Smooth muscle cell (in vitro differentiated cells): ENCODE measurements around the gene SMIM35. TPM values are rescaled to one million over a fixed set of nuclear protein-coding genes. Genes with fewer than 3 reads are reported as not detected.

ENCODE experiments used
- DNase-seq: peaks from one replicate; lab custom pipeline; 2025; ENCODE audit not compliant: unreplicated experiment; lab: John Stamatoyannopoulos, UW
- H2AFZ ChIP-seq: fragments of 200-600 bp; sonication (generic); 2 replicates; pipeline ENCODE4 v1.6.0; 2016; ENCODE audit warnings: antibody characterized with exemption, low read depth, mild to moderate bottlenecking
- H3F3A ChIP-seq: fragments of 200-600 bp; sonication (generic); 2 replicates; pipeline ENCODE4 v1.6.0; 2017; ENCODE audit warnings: antibody characterized with exemption, low read depth
- H3K27ac ChIP-seq: fragments of 200-600 bp; sonication (generic); 2 replicates; pipeline ENCODE4 v1.5.1; 2016; ENCODE audit warnings: low read depth, mild to moderate bottlenecking
- H3K27me3 ChIP-seq: fragments of 200-600 bp; sonication (generic); 2 replicates; pipeline ENCODE4 v1.6.1; 2016; ENCODE audit warnings: low read depth, mild to moderate bottlenecking
- H3K36me3 ChIP-seq: fragments of 200-600 bp; sonication (generic); 2 replicates; pipeline ENCODE4 v1.5.1; 2016; ENCODE audit warnings: low read depth
- H3K4me1 ChIP-seq: fragments of 200-600 bp; sonication (generic); 2 replicates; pipeline ENCODE4 v1.5.1; 2016; ENCODE audit warnings: low read depth
- H3K4me2 ChIP-seq: fragments of 200-600 bp; sonication (generic); 2 replicates; pipeline ENCODE4 v1.6.0; 2016; ENCODE audit warnings: mild to moderate bottlenecking
- H3K4me3 ChIP-seq: fragments of 200-600 bp; sonication (generic); 2 replicates; pipeline ENCODE4 v1.5.1; 2016; ENCODE audit warnings: mild to moderate bottlenecking
- H3K79me2 ChIP-seq: fragments of 200-600 bp; sonication (generic); 2 replicates; pipeline ENCODE4 v1.6.0; 2016; ENCODE audit warnings: low read depth, mild to moderate bottlenecking
- H3K9ac ChIP-seq: fragments of 200-600 bp; sonication (generic); 2 replicates; pipeline ENCODE4 v1.6.0; 2016; ENCODE audit warnings: low read depth
- H3K9me3 ChIP-seq: fragments of 200-600 bp; sonication (generic); replicated peaks from 2 replicates; pipeline ENCODE4 v1.5.1; 2016; ENCODE audit warnings: low read depth
- H4K20me1 ChIP-seq: fragments of 200-600 bp; sonication (generic); 2 replicates; pipeline ENCODE4 v1.6.0; 2016; ENCODE audit warnings: low read depth
- CTCF ChIP-seq: fragments of 200-600 bp; sonication (generic); IDR thresholded peaks from 2 replicates; pipeline ENCODE4 v1.5.1; 2017; ENCODE audit warnings: borderline replicate concordance, mild to moderate bottlenecking, antibody characterized with exemption; ENCODE audit not compliant: insufficient read depth, poor library complexity, severe bottlenecking
- WGBS: methylation state at CpG from one replicate; pipeline ENCODE4 v1.1.7; 2016; ENCODE audit warnings: low lambda C conversion rate; 5-methylcytosine and 5-hydroxymethylcytosine counted together
- polyA plus RNA-seq: library from polyadenylated mRNA; unstranded; fragments of >200 nt; fragmentation: Nextera tagmentation; extraction: Ambion mirVana; gene quantifications from 2 replicates; pipeline ENCODE4 v1.2.1, GENCODE V29; 2016
- total RNA-seq: library from RNA; depleted of rRNA; stranded (reverse); fragments of >200 nt; gene quantifications from 2 replicates; pipeline ENCODE4 v1.2.3, GENCODE V29; 2014

Gene SMIM35
- total and polyA plus RNA-seq, 2 experiments from 2014 or later: not detected

DNA sequence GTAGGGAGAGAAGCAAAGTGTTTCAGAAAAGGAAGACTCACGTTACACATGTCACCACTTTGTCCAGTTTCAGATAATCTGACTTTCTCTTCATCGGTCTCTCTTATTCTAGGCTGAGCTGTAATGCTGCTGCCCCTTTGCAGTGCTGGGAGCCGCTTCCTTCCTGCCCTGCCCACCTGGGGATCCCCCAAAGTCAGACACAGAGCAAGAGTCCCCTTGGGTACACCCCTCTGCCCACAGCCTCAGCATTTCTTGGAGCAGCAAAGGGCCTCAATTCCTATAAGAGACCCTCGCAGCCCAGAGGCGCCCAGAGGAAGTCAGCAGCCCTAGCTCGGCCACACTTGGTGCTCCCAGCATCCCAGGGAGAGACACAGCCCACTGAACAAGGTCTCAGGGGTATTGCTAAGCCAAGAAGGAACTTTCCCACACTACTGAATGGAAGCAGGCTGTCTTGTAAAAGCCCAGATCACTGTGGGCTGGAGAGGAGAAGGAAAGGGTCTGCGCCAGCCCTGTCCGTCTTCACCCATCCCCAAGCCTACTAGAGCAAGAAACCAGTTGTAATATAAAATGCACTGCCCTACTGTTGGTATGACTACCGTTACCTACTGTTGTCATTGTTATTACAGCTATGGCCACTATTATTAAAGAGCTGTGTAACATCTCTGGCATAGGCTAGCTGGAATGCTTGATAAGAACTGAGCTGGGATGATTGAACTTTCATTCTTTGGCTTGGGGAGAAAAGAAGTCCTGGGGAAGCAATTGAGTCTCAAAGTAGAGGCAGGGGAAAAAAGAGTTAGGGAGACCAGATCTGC is 31.2 kb upstream of the SMIM35 start:
- Histone ChIP-seq H3K27ac (no peak overlapping the region), H3F3A (no peaks in the 10 kb centered on the region), H3K4me2 (no peak overlapping the region), H2AFZ (no peak overlapping the region), H3K9me3 (no peaks in the 10 kb centered on the region), H3K9ac (no peak overlapping the region), H3K4me3 (no peak overlapping the region), H3K79me2 (no peaks in the 10 kb centered on the region), H3K4me1 (no peaks in the 10 kb centered on the region), H3K27me3 (peaks cover 22% of the 10 kb centered on the region), H3K36me3 (no peaks in the 10 kb centered on the region), H4K20me1 (no peaks in the 10 kb centered on the region)
- no peak for TF ChIP-seq CTCF
- DNase-seq: no peak
- 85% methylated on average over 9 of the region's 9 CpGs for WGBS

- WGBS: 99% methylated on average over 7 of the region's 7 CpGs
- no peaks in the 10 kb centered on the region for H3K36me3 ChIP-seq
- no peak overlapping the region for H3K4me2 ChIP-seq
Observed at GRCh38 chr11:118115048-118115447, 28.3 kb upstream of the SMIM35 start.

GRCh38 chr11:118114266-118114665 is 27.5 kb upstream of the SMIM35 start:
- no peak overlapping the region for H3K27ac ChIP-seq
- H3K27me3 ChIP-seq: peaks cover 14% of the 10 kb centered on the region
- WGBS: 67% methylated on average over 1 of the region's 1 CpG
- no peak overlapping the region for H2AFZ ChIP-seq
- H4K20me1 ChIP-seq: no peaks in the 10 kb centered on the region
- no peaks in the 10 kb centered on the region for H3K9me3 ChIP-seq
- no peaks in the 10 kb centered on the region for H3K79me2 ChIP-seq
- DNase-seq: no peak
- no peaks in the 10 kb centered on the region for H3F3A ChIP-seq
- H3K36me3 ChIP-seq: no peaks in the 10 kb centered on the region
- H3K4me2 ChIP-seq: no peak overlapping the region
- no peaks in the 10 kb centered on the region for H3K4me1 ChIP-seq
- TF ChIP-seq CTCF: no peak
- no peak overlapping the region for H3K9ac ChIP-seq
- no peak overlapping the region for H3K4me3 ChIP-seq

More at GRCh38 chr11:118115048-118115447, 28.3 kb upstream of the SMIM35 start:
- no peaks in the 10 kb centered on the region for H3F3A ChIP-seq
- H3K27me3 ChIP-seq: peaks cover 21% of the 10 kb centered on the region
- no peaks in the 10 kb centered on the region for H3K79me2 ChIP-seq
- no peaks in the 10 kb centered on the region for H4K20me1 ChIP-seq
- H3K27ac ChIP-seq: no peak overlapping the region
- no peak overlapping the region for H3K4me3 ChIP-seq
- H3K9ac ChIP-seq: no peak overlapping the region
- no peaks in the 10 kb centered on the region for H3K4me1 ChIP-seq
- no peak for TF ChIP-seq CTCF
- H2AFZ ChIP-seq: no peak overlapping the region
- no peak for DNase-seq
- no peaks in the 10 kb centered on the region for H3K9me3 ChIP-seq
